Measurements from ENCODE around the gene MMP14. TPM values are rescaled to one million over a fixed set of nuclear protein-coding genes. Genes with fewer than 3 reads are reported as not detected.

Gene MMP14
- total and polyA plus RNA-seq, 9 of the 15 experiments (the other 6 are each of a cell fraction or from before 2014, with no cell fraction given): 0.36 to 5.8 (median 1.3) TPM; not detected in 2

GRCh38 chr14:22852940-22853767 lies 16.8 kb downstream of the MMP14 start (continued):
- TF ChIP-seq FOXP1 (CRISPR knock-in tag; IDR thresholded peaks at IDR 0.05) (0 out of 2 replicates have a peak, but pooled peaks have one; percentile 44), STAT6 (CRISPR knock-in tag; IDR thresholded peaks at IDR 0.05) (peak; percentile 79; the same call in 1 of the 2 replicates), FOXK2 (conservative IDR thresholded peaks at IDR 0.05 in 1 of 2, IDR thresholded peaks at IDR 0.05 in 1 of 2; ENCODE audit: low read depth in 2 of 2) (peak in 1 of 2 experiments; percentile 50; a peak in 2 of 4 replicates), GTF3C2 (IDR thresholded peaks at IDR 0.05; ENCODE audit: borderline replicate concordance, extremely low read depth, insufficient read length) (no peak), ZNF785 (CRISPR knock-in tag; IDR thresholded peaks at IDR 0.05) (no peak), ATF7 (IDR thresholded peaks at IDR 0.05) (peak; percentile 73), NCOA1 (IDR thresholded peaks at IDR 0.05; ENCODE audit: low read depth) (peak; percentile 24; the same call in 1 of the 2 replicates), MYC (IDR thresholded peaks at IDR 0.05; ENCODE audit: low read depth, low read length) (peak; percentile 89), MYC (CRISPR knock-in tag; IDR thresholded peaks at IDR 0.05; ENCODE audit: borderline replicate concordance, low read depth) (0 out of 2 replicates have a peak, but pooled peaks have one; percentile 33), MAZ (CRISPR knock-in tag; conservative IDR thresholded peaks at IDR 0.05 in 1 of 2, IDR thresholded peaks at IDR 0.05 in 1 of 2) (peak; percentile 59 to 72; a peak in 2 of 4 replicates), NEUROD1 (IDR thresholded peaks at IDR 0.05; ENCODE audit: borderline replicate concordance, low read depth, low read length, partially characterized antibody) (peak; percentile 35), ZBTB9 (CRISPR knock-in tag; IDR thresholded peaks at IDR 0.05) (peak; percentile 82), DMBX1 (CRISPR knock-in tag; IDR thresholded peaks at IDR 0.05; ENCODE audit: borderline replicate concordance) (no peak), ZNF436 (CRISPR knock-in tag; IDR thresholded peaks at IDR 0.05) (no peak), SMAD4 (CRISPR knock-in tag; conservative IDR thresholded peaks at IDR 0.05) (0 out of 2 replicates have a peak, but pooled peaks have one; percentile 32), HCFC1 (IDR thresholded peaks at IDR 0.05; ENCODE audit: low read depth, low read length) (peak; percentile 12; the same call in 1 of the 2 replicates), KLF13 (tag; IDR thresholded peaks at IDR 0.05; ENCODE audit: borderline replicate concordance, low read depth) (0 out of 2 replicates have a peak, but pooled peaks have one; percentile 41), PHF8 (IDR thresholded peaks at IDR 0.05; ENCODE audit: borderline replicate concordance, low read length) (peak; percentile 41; the same call in 1 of the 2 replicates), CBFB (CRISPR knock-in tag; IDR thresholded peaks at IDR 0.05) (peak; percentile 15; the same call in 1 of the 2 replicates)

All from K562 (cell line).